Stomach (tissue), 9 donors: ENCODE data around the gene CMTM7. TPM values are rescaled to one million over a fixed set of nuclear protein-coding genes. Genes with fewer than 3 reads are reported as not detected.

Experiments
- DNase-seq, 2 donors: peaks; one replicate each; pipeline versions ENCODE4 v3.0.0 to v3.0.0-alpha.2; 2013 to 2019
- H3K27ac ChIP-seq, 5 donors: fragments of 200-600 bp in 4 of 5; sonication (generic) in 4 of 5; one replicate each; pipeline ENCODE4 v1.5.1; 2013 to 2019; ENCODE audit warnings: mild to moderate bottlenecking in 1 of 5, moderate library complexity in 1 of 5
- H3K27me3 ChIP-seq, 3 donors: fragments of 200-600 bp; sonication (generic); one replicate each; pipeline ENCODE4 v1.5.1; 2017 to 2019; ENCODE audit warnings: mixed run types in 1 of 3
- H3K36me3 ChIP-seq, 4 donors: fragments of 200-600 bp; sonication (generic); 1 replicate in 3 of 4; 2 replicates in 1 of 4; pipeline ENCODE4 v1.5.1; 2016 to 2019
- H3K4me1 ChIP-seq, 4 donors: fragments of 200-600 bp; sonication (generic); one replicate each; pipeline ENCODE4 v1.5.1; 2016 to 2019
- H3K4me3 ChIP-seq, 4 donors: fragments of 200-600 bp; sonication (generic) in 3 of 4; one replicate each; pipeline ENCODE4 v1.5.1; 2016 to 2019; ENCODE audit warnings: mild to moderate bottlenecking in 1 of 4
- H3K9me3 ChIP-seq, 4 donors: fragments of 200-600 bp; sonication (generic); one replicate each; pipeline ENCODE4 v1.5.1; 2016 to 2019
- EP300 ChIP-seq: sonication (generic); formaldehyde crosslinking; IDR thresholded peaks from one replicate; pipeline ENCODE4 v1.6.1; 2017; ENCODE audit warnings: antibody characterized with exemption
- POLR2A ChIP-seq, 4 donors: fragments of 450-650 bp; IDR thresholded peaks; one replicate each; pipeline ENCODE4 v1.6.1; 2016; ENCODE audit warnings: antibody characterized with exemption in 4 of 4, control low read depth in 2 of 4, mild to moderate bottlenecking in 1 of 4, moderate library complexity in 1 of 4
- POLR2AphosphoS5 ChIP-seq, 3 donors: sonication (generic); formaldehyde crosslinking; IDR thresholded peaks; one replicate each; pipeline ENCODE4 v1.6.1; 2016; ENCODE audit warnings: antibody characterized with exemption in 3 of 3
- WGBS, 5 donors: extraction: QIAGEN DNeasy Blood & Tissue Kit in 3 of 5; methylation state at CpG; one replicate each; pipeline versions ENCODE4 v1.1.5 to v1.1.7; 2013 to 2018; 5-methylcytosine and 5-hydroxymethylcytosine counted together
- intact Hi-C: fragments of 100-400 bp; cut with DNase I; formaldehyde crosslinking; loops from one replicate; pipeline ENCODE4 v1.15.1; 2023; ENCODE audit warnings: low total_unique reads
- polyA plus RNA-seq, 3 donors: library from polyadenylated mRNA; stranded (reverse); fragments of 200-250 nt; gene quantifications; one replicate each; pipeline ENCODE4 v1.2.3, GENCODE V29; 2013
- total RNA-seq, 5 donors: library from RNA; depleted of rRNA; stranded (reverse); fragments of >200 nt; gene quantifications; one replicate each; pipeline versions ENCODE4 v1.1.0 to v1.2.3, GENCODE V29; 2014 to 2016
- TF ChIP-seq, protein P1 (sequence below), 7 experiments: fragments of 450-650 bp in 4 of 7; fragments of 200-600 bp in 3 of 7; sonication (generic) in 3 of 7; IDR thresholded peaks; one replicate each; pipeline ENCODE4 v1.5.1; 2016 to 2019; ENCODE audit warnings: antibody characterized with exemption in 7 of 7, control low read depth in 2 of 7, mild to moderate bottlenecking in 1 of 7
- donor health status: healthy with polysubstance abuse.
- donor health status: Bipolar disorder and iron deficiency.
- donor health status: healthy.

CMTM7 gene
- total and polyA plus RNA-seq, 8 donors: 3.1 to 54.9 (median 7.4) TPM; not detected in 1

DNA sequence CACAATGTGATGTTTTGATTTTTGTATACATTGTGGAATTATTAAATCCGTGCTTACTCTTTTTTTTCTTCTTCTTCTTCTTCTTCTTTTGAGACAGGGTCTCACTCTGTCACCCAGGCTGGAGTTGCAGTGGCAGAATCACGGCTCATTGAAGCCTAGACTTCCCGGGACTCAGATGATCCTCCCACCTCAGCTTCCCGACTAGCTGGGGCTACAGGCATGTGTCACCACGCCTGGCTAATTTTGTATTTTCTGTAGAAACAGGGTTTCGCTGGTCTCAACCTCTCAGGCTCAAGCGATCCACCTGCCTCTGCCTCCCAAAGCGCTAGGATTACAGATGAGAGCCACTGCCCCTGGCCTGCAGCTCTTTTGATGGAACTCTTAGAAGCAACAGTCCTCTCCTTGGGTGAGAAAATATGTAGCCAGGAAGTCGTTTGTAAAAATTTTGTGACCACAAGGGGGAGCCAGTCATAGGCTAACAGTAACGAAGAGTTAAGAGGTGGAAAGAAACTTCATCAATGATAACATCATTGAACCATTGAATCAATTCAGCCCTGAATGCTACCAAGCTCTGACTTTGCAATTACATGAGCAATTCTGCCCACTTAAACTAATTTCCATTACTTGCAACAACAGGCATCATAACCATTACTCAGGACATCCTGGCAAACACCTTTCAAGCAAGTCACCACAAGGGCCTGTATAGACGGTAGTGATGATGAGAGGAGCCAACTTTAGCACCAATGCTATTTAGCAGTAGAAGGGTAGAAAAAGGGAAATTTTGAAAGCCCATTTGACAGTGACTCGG, 16.7 kb upstream of the CMTM7 start:
- WGBS, 5 donors: 55 to 61% (median 60%) methylated on average over 12 of the region's 12 CpGs
- no peaks in the 10 kb centered on the region for H3K4me1 ChIP-seq
- intact Hi-C loops: loop anchor here (5.0 kb wide), 1 partner anchor 92 kb away; no protein-coding TSS in a partner anchor
- H3K27ac ChIP-seq: no peak overlapping the region
- DNase-seq: peak; percentile 59 to 89
- TF ChIP-seq POLR2AphosphoS5 (IDR thresholded peaks at IDR 0.05) (peak in 1 of 3 donors; percentile 19), POLR2A (IDR thresholded peaks at IDR 0.05) (no peak), EP300 (no peak)
- TF ChIP-seq, protein P1, sequence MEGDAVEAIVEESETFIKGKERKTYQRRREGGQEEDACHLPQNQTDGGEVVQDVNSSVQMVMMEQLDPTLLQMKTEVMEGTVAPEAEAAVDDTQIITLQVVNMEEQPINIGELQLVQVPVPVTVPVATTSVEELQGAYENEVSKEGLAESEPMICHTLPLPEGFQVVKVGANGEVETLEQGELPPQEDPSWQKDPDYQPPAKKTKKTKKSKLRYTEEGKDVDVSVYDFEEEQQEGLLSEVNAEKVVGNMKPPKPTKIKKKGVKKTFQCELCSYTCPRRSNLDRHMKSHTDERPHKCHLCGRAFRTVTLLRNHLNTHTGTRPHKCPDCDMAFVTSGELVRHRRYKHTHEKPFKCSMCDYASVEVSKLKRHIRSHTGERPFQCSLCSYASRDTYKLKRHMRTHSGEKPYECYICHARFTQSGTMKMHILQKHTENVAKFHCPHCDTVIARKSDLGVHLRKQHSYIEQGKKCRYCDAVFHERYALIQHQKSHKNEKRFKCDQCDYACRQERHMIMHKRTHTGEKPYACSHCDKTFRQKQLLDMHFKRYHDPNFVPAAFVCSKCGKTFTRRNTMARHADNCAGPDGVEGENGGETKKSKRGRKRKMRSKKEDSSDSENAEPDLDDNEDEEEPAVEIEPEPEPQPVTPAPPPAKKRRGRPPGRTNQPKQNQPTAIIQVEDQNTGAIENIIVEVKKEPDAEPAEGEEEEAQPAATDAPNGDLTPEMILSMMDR (IDR thresholded peaks at IDR 0.05): peak in 5 of 7 experiments; percentile 37 to 68 (median 65)
- H3K4me3 ChIP-seq: no peak overlapping the region
- H3K36me3 ChIP-seq: no peaks in the 10 kb centered on the region
- H3K9me3 ChIP-seq: no peaks in the 10 kb centered on the region
- H3K27me3 ChIP-seq: no peaks in the 10 kb centered on the region

DNA sequence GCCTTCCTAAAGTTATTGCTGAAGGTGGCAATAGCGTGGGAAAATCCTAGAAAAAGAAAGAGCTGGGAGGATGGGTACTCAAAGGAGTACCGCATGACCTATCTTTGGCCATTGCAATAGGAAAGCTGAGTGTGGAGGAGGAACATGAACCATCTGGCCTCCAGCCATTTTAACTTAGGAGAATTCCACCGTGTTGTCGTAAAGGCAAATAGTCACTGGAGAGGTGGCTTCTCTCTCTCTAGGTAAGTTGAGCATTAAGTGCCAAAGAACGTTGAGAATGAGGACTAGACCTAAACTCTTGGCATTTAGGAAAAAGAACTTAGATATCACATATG, 16.1 kb upstream of the CMTM7 start:
- DNase-seq: no peak
- no peaks in the 10 kb centered on the region for H3K27me3 ChIP-seq
- TF ChIP-seq, protein P1 (IDR thresholded peaks at IDR 0.05): no peak
- H3K4me3 ChIP-seq: no peak overlapping the region
- intact Hi-C loops: loop anchor here (5.0 kb wide), 1 partner anchor 92 kb away; no protein-coding TSS in a partner anchor
- no peaks in the 10 kb centered on the region for H3K4me1 ChIP-seq
- no peaks in the 10 kb centered on the region for H3K9me3 ChIP-seq
- WGBS, 5 donors: 91 to 94% (median 93%) methylated on average over 5 of the region's 5 CpGs
- no peaks in the 10 kb centered on the region for H3K36me3 ChIP-seq
- H3K27ac ChIP-seq: no peak overlapping the region

DNA sequence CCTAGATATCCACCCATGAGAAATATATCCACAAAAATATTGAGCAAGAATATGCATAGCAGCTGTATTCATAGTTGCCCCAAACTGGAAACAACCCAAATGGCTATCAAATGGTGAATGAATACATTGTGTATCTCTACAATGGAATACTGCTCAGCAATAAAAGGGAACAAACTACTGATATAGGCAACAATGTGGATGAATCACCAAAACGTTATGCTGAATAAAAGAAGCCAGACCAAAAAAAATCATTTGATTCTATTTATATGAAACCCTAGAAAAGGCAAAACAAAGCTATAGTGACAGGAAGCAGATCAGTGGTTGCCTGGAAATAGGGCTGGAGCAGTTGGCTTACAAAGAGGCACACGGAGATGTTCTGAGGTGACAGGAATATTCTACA, 15.5 kb upstream of the CMTM7 start:
- no peak overlapping the region for H3K27ac ChIP-seq
- no peak for DNase-seq
- no peaks in the 10 kb centered on the region for H3K4me1 ChIP-seq
- no peaks in the 10 kb centered on the region for H3K36me3 ChIP-seq
- TF ChIP-seq POLR2A (IDR thresholded peaks at IDR 0.05) (no peak), POLR2AphosphoS5 (IDR thresholded peaks at IDR 0.05) (no peak)
- WGBS, 5 donors: 52 to 62% (median 57%) methylated on average over 2 of the region's 2 CpGs
- intact Hi-C loops: loop anchor here (5.0 kb wide), 1 partner anchor 91 kb away; no protein-coding TSS in a partner anchor
- no peaks in the 10 kb centered on the region for H3K9me3 ChIP-seq
- H3K4me3 ChIP-seq: no peak overlapping the region
- no peaks in the 10 kb centered on the region for H3K27me3 ChIP-seq

DNA sequence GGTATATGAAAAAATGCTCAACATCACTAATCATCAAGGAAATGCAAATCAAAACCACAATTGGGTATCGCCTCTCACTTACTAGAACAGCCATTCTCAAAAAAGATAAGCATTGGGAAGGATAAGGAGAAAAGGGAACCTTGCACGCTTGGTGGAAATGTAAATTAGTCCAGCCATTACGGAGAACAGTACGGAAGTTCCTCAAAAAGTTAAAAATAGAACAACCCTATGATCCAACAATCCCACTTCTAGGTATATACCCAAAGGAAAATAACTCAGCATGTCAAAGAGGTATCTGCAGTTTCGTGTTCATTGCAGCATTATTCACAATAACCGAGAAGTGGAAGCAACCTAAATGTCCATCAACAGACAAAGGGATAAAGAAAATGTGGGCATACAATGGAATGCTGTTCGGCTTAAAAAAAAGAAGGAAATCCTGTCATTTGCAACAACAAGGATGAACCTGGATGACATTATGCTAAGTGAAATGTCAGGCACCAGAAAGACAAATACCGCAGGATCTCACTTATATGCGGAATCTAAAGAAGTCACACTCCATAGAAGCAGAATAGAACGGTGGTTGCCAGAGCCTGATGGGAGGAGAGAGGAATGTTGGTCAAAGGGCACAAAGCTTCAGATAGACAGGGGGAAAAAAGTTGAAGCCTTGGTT, 11.7 kb upstream of the CMTM7 start:
- intact Hi-C loops: loop anchor here (5.0 kb wide), 1 partner anchor 87 kb away; no protein-coding TSS in a partner anchor
- no peaks in the 10 kb centered on the region for H3K27me3 ChIP-seq
- no peak for DNase-seq
- no peaks in the 10 kb centered on the region for H3K4me1 ChIP-seq
- 52 to 68% (median 61%) methylated on average over 10 of the region's 10 CpGs for WGBS, 5 donors
- no peak overlapping the region for H3K4me3 ChIP-seq
- H3K9me3 ChIP-seq: no peaks in the 10 kb centered on the region
- no peak overlapping the region for H3K27ac ChIP-seq
- TF ChIP-seq POLR2AphosphoS5 (IDR thresholded peaks at IDR 0.05): no peak
- no peaks in the 10 kb centered on the region for H3K36me3 ChIP-seq

DNA sequence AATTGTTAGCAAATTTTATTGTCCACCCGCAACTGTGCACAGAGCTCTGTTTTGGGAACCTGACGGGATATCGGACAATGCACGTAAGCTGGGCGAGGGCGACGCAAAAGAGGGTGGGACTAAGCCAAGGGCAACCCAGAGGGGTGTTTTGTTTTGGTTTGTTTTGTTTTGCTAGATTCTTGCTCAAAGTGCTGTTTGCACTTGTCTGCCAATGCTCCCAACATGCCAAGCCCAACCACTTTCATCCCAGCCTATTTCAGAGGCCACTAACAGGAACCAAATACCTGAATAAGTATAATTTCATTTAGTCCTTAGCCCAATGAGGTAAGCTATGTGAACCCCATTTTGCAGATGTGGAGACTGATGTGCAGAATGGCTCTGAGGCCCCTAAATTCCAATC, 9.7 kb upstream of the CMTM7 start:
- intact Hi-C loops: no loop called here
- H3K9me3 ChIP-seq: no peaks in the 10 kb centered on the region
- TF ChIP-seq POLR2A (IDR thresholded peaks at IDR 0.05): no peak
- no peak for TF ChIP-seq POLR2AphosphoS5 (IDR thresholded peaks at IDR 0.05)
- TF ChIP-seq, protein P1 (IDR thresholded peaks at IDR 0.05): no peak
- TF ChIP-seq EP300: no peak
- H3K27me3 ChIP-seq: no peaks in the 10 kb centered on the region
- H3K4me1 ChIP-seq: no peaks in the 10 kb centered on the region
- no peaks in the 10 kb centered on the region for H3K36me3 ChIP-seq
- H3K4me3 ChIP-seq: no peak overlapping the region
- WGBS, 5 donors: 86 to 93% (median 91%) methylated on average over 7 of the region's 7 CpGs
- no peak overlapping the region for H3K27ac ChIP-seq
- DNase-seq: no peak
